Tibial nerve (tissue), 3 donors: ENCODE data around the gene CXCL16.

ENCODE experiments used
- POLR2A ChIP-seq, 2 donors: fragments of 450-650 bp; IDR thresholded peaks; one replicate each; pipeline ENCODE4 v1.6.1; 2017; ENCODE audit warnings: antibody characterized with exemption in 2 of 2, mild to moderate bottlenecking in 2 of 2, moderate library complexity in 2 of 2
- TF ChIP-seq, protein P1 (sequence below), 5 experiments: fragments of 200-600 bp in 3 of 5; fragments of 450-650 bp in 2 of 5; sonication (generic) in 3 of 5; IDR thresholded peaks; one replicate each; pipeline ENCODE4 v1.5.1; 2016 to 2019; ENCODE audit warnings: antibody characterized with exemption in 5 of 5, mild to moderate bottlenecking in 3 of 5, moderate library complexity in 2 of 5

DNA sequence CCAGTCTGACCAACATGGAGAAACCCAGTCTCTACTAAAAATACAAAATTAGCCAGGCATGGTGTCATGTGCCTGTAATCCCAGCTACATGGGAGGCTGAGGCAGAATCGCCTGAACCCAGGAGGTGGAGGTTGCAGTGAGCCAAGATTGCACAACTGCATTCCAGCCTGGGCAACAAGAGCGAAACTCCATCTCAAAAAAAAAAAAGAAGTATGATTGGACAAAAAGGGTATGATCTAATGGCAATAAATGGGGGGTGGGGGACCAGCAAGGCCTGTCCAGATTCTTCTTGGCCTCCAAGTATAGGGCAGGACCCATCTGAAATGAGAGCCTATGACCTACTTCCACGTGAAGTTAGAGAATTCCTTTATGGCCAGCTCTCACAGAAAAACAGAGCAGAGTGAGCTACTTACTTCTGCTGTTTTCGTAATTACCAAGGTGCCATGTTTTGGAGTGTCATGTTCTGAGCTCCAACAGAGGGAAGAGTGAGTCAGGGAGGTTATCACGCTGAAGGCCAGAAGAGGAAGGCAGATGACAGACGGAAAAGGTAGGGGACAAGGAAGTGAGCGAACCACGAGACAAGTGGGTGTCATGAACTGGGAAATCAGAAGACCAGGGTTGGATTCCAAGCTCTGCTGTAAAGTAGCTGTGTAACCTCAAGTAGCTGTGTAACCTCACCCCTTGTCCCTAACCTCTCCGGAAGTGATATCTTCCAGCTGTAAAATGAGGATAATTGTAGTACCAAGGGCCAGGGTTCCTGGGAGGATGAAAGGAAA lies 3.7 kb downstream of the CXCL16 start:
- TF ChIP-seq, protein P1, sequence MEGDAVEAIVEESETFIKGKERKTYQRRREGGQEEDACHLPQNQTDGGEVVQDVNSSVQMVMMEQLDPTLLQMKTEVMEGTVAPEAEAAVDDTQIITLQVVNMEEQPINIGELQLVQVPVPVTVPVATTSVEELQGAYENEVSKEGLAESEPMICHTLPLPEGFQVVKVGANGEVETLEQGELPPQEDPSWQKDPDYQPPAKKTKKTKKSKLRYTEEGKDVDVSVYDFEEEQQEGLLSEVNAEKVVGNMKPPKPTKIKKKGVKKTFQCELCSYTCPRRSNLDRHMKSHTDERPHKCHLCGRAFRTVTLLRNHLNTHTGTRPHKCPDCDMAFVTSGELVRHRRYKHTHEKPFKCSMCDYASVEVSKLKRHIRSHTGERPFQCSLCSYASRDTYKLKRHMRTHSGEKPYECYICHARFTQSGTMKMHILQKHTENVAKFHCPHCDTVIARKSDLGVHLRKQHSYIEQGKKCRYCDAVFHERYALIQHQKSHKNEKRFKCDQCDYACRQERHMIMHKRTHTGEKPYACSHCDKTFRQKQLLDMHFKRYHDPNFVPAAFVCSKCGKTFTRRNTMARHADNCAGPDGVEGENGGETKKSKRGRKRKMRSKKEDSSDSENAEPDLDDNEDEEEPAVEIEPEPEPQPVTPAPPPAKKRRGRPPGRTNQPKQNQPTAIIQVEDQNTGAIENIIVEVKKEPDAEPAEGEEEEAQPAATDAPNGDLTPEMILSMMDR (IDR thresholded peaks at IDR 0.05): peak in 1 of 5 experiments; percentile 15
- TF ChIP-seq POLR2A (IDR thresholded peaks at IDR 0.05): peak in 1 of 2 donors; percentile 19
